BLaER1 (cell line): ENCODE data around the gene TNS3.

Source experiments
- H3K27ac ChIP-seq: shearing (Covaris generic); formaldehyde crosslinking; 2 replicates; pipeline ENCODE4 v1.8.1; 2022
- H3K27me3 ChIP-seq: shearing (Covaris generic); formaldehyde crosslinking; 2 replicates; pipeline ENCODE4 v1.8.1; 2022
- H3K36me3 ChIP-seq: shearing (Covaris generic); formaldehyde crosslinking; 2 replicates; pipeline ENCODE4 v1.8.1; 2022
- H3K4me1 ChIP-seq: shearing (Covaris generic); formaldehyde crosslinking; 2 replicates; pipeline ENCODE4 v1.8.1; 2022
- H3K4me2 ChIP-seq: shearing (Covaris generic); formaldehyde crosslinking; 2 replicates; pipeline ENCODE4 v1.8.1; 2022
- H3K4me3 ChIP-seq: shearing (Covaris generic); formaldehyde crosslinking; 2 replicates; pipeline ENCODE4 v1.8.1; 2022
- H3K9ac ChIP-seq: shearing (Covaris generic); formaldehyde crosslinking; 2 replicates; pipeline ENCODE4 v1.8.1; 2022
- H3K9me3 ChIP-seq: shearing (Covaris generic); formaldehyde crosslinking; 2 replicates; pipeline ENCODE4 v1.8.1; 2022
- H4K20me1 ChIP-seq: shearing (Covaris generic); formaldehyde crosslinking; 2 replicates; pipeline ENCODE4 v1.8.1; 2022
- Cebpa-rat ChIP-seq: shearing (Covaris generic); IDR thresholded peaks from 2 replicates; pipeline ENCODE4 v1.8.1; 2022

The TNS3 gene

GRCh38 chr7:47553309-47553708, 28.6 kb downstream of the TNS3 start:
- no peak overlapping the region for H3K27ac ChIP-seq
- no peak overlapping the region for H3K4me3 ChIP-seq
- H3K9ac ChIP-seq: no peak overlapping the region
- H3K4me1 ChIP-seq: peaks cover 28% of the 10 kb centered on the region
- H3K4me2 ChIP-seq: no peak overlapping the region
- H3K27me3 ChIP-seq: no peaks in the 10 kb centered on the region
- H3K9me3 ChIP-seq: peaks cover 8% of the 10 kb centered on the region; the same call in 1 of the 2 replicates
- no peak for TF ChIP-seq Cebpa-rat
- peaks cover 34% of the 10 kb centered on the region for H3K36me3 ChIP-seq
- H4K20me1 ChIP-seq: 0 out of 2 replicates have a peak, but pooled peaks cover 18% of the 10 kb centered on the region

GRCh38 chr7:47552621-47553020, 29.3 kb downstream of the TNS3 start:
- Histone ChIP-seq H3K27ac (no peak overlapping the region; the same call in 1 of the 2 replicates), H3K4me3 (no peak overlapping the region), H3K9ac (no peak overlapping the region), H3K4me2 (peak overlapping the region; percentile 17), H3K9me3 (peaks cover 8% of the 10 kb centered on the region; the same call in 1 of the 2 replicates), H4K20me1 (0 out of 2 replicates have a peak, but pooled peaks cover 21% of the 10 kb centered on the region), H3K4me1 (peaks cover 30% of the 10 kb centered on the region), H3K27me3 (no peaks in the 10 kb centered on the region), H3K36me3 (peaks cover 33% of the 10 kb centered on the region)
- no peak for TF ChIP-seq Cebpa-rat

- no peak overlapping the region for H3K9ac ChIP-seq
- peaks cover 30% of the 10 kb centered on the region for H3K4me1 ChIP-seq
- H3K9me3 ChIP-seq: peaks cover 8% of the 10 kb centered on the region; the same call in 1 of the 2 replicates
- H3K4me3 ChIP-seq: no peak overlapping the region
- no peaks in the 10 kb centered on the region for H3K27me3 ChIP-seq
- H3K4me2 ChIP-seq: peak overlapping the region; percentile 36; the same call in 1 of the 2 replicates
- TF ChIP-seq Cebpa-rat: no peak
- no peak overlapping the region for H3K27ac ChIP-seq
- H3K36me3 ChIP-seq: peaks cover 36% of the 10 kb centered on the region
- peaks cover 18% of the 10 kb centered on the region; the same call in 1 of the 2 replicates for H4K20me1 ChIP-seq
Measured at GRCh38 chr7:47551668-47552440, 30.1 kb downstream of the TNS3 start.

GRCh38 chr7:47550788-47551470, 31.0 kb downstream of the TNS3 start:
- Histone ChIP-seq H3K36me3 (peaks cover 31% of the 10 kb centered on the region), H3K4me1 (peaks cover 31% of the 10 kb centered on the region), H3K27ac (no peak overlapping the region), H3K9ac (no peak overlapping the region), H3K4me3 (no peak overlapping the region), H3K9me3 (peaks cover 8% of the 10 kb centered on the region; the same call in 1 of the 2 replicates), H3K4me2 (peak overlapping the region; percentile 36), H4K20me1 (peaks cover 12% of the 10 kb centered on the region), H3K27me3 (no peaks in the 10 kb centered on the region)
- no peak for TF ChIP-seq Cebpa-rat

- Histone ChIP-seq H4K20me1 (peaks cover 21% of the 10 kb centered on the region), H3K27ac (no peak overlapping the region), H3K9ac (no peak overlapping the region), H3K4me2 (no peak overlapping the region), H3K27me3 (no peaks in the 10 kb centered on the region), H3K36me3 (peaks cover 37% of the 10 kb centered on the region), H3K4me1 (peaks cover 41% of the 10 kb centered on the region), H3K9me3 (peaks cover 8% of the 10 kb centered on the region; the same call in 1 of the 2 replicates), H3K4me3 (no peak overlapping the region)
- TF ChIP-seq Cebpa-rat: no peak
Measured at GRCh38 chr7:47549916-47550315, 32.0 kb downstream of the TNS3 start.

- Histone ChIP-seq H4K20me1 (peaks cover 24% of the 10 kb centered on the region), H3K27me3 (no peaks in the 10 kb centered on the region), H3K4me1 (peaks cover 47% of the 10 kb centered on the region), H3K9me3 (peaks cover 8% of the 10 kb centered on the region; the same call in 1 of the 2 replicates), H3K9ac (no peak overlapping the region), H3K36me3 (peaks cover 32% of the 10 kb centered on the region), H3K27ac (no peak overlapping the region), H3K4me3 (no peak overlapping the region), H3K4me2 (no peak overlapping the region)
- TF ChIP-seq Cebpa-rat: no peak
Measured at GRCh38 chr7:47549397-47549796, 32.5 kb downstream of the TNS3 start.

GRCh38 chr7:47548546-47548945, 33.4 kb downstream of the TNS3 start:
- Histone ChIP-seq H3K4me2 (no peak overlapping the region), H3K27me3 (no peaks in the 10 kb centered on the region), H3K9ac (no peak overlapping the region), H4K20me1 (peaks cover 31% of the 10 kb centered on the region), H3K27ac (no peak overlapping the region), H3K9me3 (peaks cover 5% of the 10 kb centered on the region; the same call in 1 of the 2 replicates), H3K4me1 (peaks cover 55% of the 10 kb centered on the region), H3K36me3 (peaks cover 29% of the 10 kb centered on the region; the same call in 1 of the 2 replicates), H3K4me3 (no peak overlapping the region)
- no peak for TF ChIP-seq Cebpa-rat

- no peak overlapping the region for H3K4me2 ChIP-seq
- no peak for TF ChIP-seq Cebpa-rat
Measured at GRCh38 chr7:47546733-47547494, 35.0 kb downstream of the TNS3 start.

GRCh38 chr7:47546171-47546570, 35.7 kb downstream of the TNS3 start:
- Histone ChIP-seq H3K9me3 (no peaks in the 10 kb centered on the region), H3K4me2 (no peak overlapping the region), H3K36me3 (peaks cover 27% of the 10 kb centered on the region; the same call in 1 of the 2 replicates), H3K4me1 (peaks cover 59% of the 10 kb centered on the region), H3K4me3 (no peak overlapping the region), H4K20me1 (peaks cover 45% of the 10 kb centered on the region), H3K9ac (no peak overlapping the region), H3K27ac (peak overlapping the region; percentile 49; the same call in 1 of the 2 replicates), H3K27me3 (no peaks in the 10 kb centered on the region)
- TF ChIP-seq Cebpa-rat: no peak

More at GRCh38 chr7:47546733-47547494, 35.0 kb downstream of the TNS3 start:
- H3K4me3 ChIP-seq: no peak overlapping the region
- H3K4me1 ChIP-seq: peaks cover 59% of the 10 kb centered on the region
- H3K9me3 ChIP-seq: no peaks in the 10 kb centered on the region
- H4K20me1 ChIP-seq: peaks cover 44% of the 10 kb centered on the region
- 0 out of 2 replicates have a peak overlapping the region, but pooled peaks have one; percentile 2 for H3K27ac ChIP-seq
- H3K9ac ChIP-seq: no peak overlapping the region
- peaks cover 29% of the 10 kb centered on the region; the same call in 1 of the 2 replicates for H3K36me3 ChIP-seq
- no peaks in the 10 kb centered on the region for H3K27me3 ChIP-seq
